Peyer's patch (tissue), 4 donors: Measurements from ENCODE around the gene STRA6.

Experiments used
- POLR2A ChIP-seq, 2 donors: fragments of 450-650 bp; IDR thresholded peaks; one replicate each; pipeline ENCODE4 v1.5.1; 2017; ENCODE audit warnings: antibody characterized with exemption in 2 of 2, mild to moderate bottlenecking in 2 of 2, moderate library complexity in 2 of 2
- TF ChIP-seq, protein P1 (sequence below), 6 experiments: fragments of 450-650 bp in 4 of 6; fragments of 200-600 bp in 2 of 6; sonication (generic) in 1 of 6; IDR thresholded peaks; one replicate each; pipeline ENCODE4 v1.5.1; 2017 to 2019; ENCODE audit warnings: antibody characterized with exemption in 6 of 6, mild to moderate bottlenecking in 3 of 6, moderate library complexity in 1 of 6

DNA sequence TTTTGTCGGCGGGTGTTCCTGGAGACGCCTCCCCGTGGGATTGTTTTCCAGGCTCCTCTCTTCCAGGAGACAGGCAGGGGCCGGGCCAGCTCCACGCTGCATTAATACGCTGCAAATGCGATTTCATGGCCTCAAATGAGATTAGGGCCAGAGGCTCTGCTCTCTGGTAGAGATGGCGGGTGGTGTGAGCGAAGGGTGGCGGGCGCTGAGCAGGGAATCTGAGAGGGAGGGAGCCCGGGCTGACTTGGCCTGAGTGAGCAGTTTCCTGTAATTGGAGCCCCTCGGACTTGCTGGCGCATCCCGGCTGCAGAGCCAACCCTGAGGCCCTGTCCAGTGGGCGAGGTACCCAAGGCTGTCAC is 26.1 kb upstream of the STRA6 start:
- no peak for TF ChIP-seq POLR2A (IDR thresholded peaks at IDR 0.05)
- TF ChIP-seq, protein P1, sequence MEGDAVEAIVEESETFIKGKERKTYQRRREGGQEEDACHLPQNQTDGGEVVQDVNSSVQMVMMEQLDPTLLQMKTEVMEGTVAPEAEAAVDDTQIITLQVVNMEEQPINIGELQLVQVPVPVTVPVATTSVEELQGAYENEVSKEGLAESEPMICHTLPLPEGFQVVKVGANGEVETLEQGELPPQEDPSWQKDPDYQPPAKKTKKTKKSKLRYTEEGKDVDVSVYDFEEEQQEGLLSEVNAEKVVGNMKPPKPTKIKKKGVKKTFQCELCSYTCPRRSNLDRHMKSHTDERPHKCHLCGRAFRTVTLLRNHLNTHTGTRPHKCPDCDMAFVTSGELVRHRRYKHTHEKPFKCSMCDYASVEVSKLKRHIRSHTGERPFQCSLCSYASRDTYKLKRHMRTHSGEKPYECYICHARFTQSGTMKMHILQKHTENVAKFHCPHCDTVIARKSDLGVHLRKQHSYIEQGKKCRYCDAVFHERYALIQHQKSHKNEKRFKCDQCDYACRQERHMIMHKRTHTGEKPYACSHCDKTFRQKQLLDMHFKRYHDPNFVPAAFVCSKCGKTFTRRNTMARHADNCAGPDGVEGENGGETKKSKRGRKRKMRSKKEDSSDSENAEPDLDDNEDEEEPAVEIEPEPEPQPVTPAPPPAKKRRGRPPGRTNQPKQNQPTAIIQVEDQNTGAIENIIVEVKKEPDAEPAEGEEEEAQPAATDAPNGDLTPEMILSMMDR (IDR thresholded peaks at IDR 0.05), result no peak
